OCI-LY1 (cell line): ENCODE measurements around the gene IFNA5.

Source experiments
- H2AFZ ChIP-seq: fragments of 200-600 bp; sonication (generic), shearing (Covaris generic); 2 replicates; pipeline ENCODE4 v1.6.0; 2014; ENCODE audit warnings: antibody characterized with exemption, mild to moderate bottlenecking, low read length
- H3F3A ChIP-seq: fragments of 200-600 bp; sonication (generic), shearing (Covaris generic); 2 replicates; pipeline ENCODE4 v1.6.0; 2014; ENCODE audit warnings: mild to moderate bottlenecking, antibody characterized with exemption, low read length, moderate library complexity; ENCODE audit not compliant: insufficient read depth
- H3K27ac ChIP-seq: fragments of 200-600 bp; sonication (generic); 2 replicates; pipeline ENCODE4 v1.5.1; 2014; ENCODE audit warnings: low read length, mixed run types, mild to moderate bottlenecking, low read depth; ENCODE audit not compliant: poor library complexity, severe bottlenecking
- H3K27me3 ChIP-seq: fragments of 200-600 bp; sonication (generic); 2 replicates; pipeline ENCODE4 v1.6.0; 2014; ENCODE audit warnings: antibody characterized with exemption, mild to moderate bottlenecking, low read length, moderate library complexity; ENCODE audit not compliant: insufficient read depth
- H3K36me3 ChIP-seq: fragments of 200-600 bp; sonication (generic); 2 replicates; pipeline ENCODE4 v1.6.1; 2014; ENCODE audit warnings: mild to moderate bottlenecking, antibody characterized with exemption, low read length, moderate library complexity, mixed read lengths; ENCODE audit not compliant: insufficient read depth
- H3K4me1 ChIP-seq: fragments of 200-600 bp; sonication (generic); 2 replicates; pipeline ENCODE4 v1.5.1; 2014; ENCODE audit warnings: mild to moderate bottlenecking, low read length, moderate library complexity; ENCODE audit not compliant: insufficient read depth, severe bottlenecking
- H3K4me2 ChIP-seq: fragments of 200-600 bp; sonication (generic), shearing (Covaris generic); 2 replicates; pipeline ENCODE4 v1.6.1; 2014; ENCODE audit warnings: low read length
- H3K4me3 ChIP-seq: fragments of 200-600 bp; sonication (generic); 2 replicates; pipeline ENCODE4 v1.5.1; 2014; ENCODE audit warnings: low read length, low read depth, mild to moderate bottlenecking, mixed read lengths; ENCODE audit not compliant: poor library complexity, severe bottlenecking
- H3K79me2 ChIP-seq: fragments of 200-600 bp; shearing (Covaris generic); 2 replicates; pipeline ENCODE4 v1.6.1; 2016; ENCODE audit warnings: mixed run types, low read length, mixed read lengths; ENCODE audit not compliant: insufficient read depth
- H3K9ac ChIP-seq: fragments of 200-600 bp; sonication (generic), shearing (Covaris generic); 2 replicates; pipeline ENCODE4 v1.6.1; 2014; ENCODE audit warnings: mild to moderate bottlenecking, low read length, mixed read lengths
- H3K9me2 ChIP-seq: fragments of 200-600 bp; sonication (generic), shearing (Covaris generic); 2 replicates; pipeline ENCODE4 v1.6.1; 2014; ENCODE audit warnings: low read depth, mild to moderate bottlenecking, low read length, mixed read lengths
- H3K9me3 ChIP-seq: fragments of 200-600 bp; shearing (Covaris generic); 2 replicates; pipeline ENCODE4 v1.6.1; 2014; ENCODE audit warnings: low read length, mixed read lengths
- H4K20me1 ChIP-seq: fragments of 200-600 bp; sonication (generic), shearing (Covaris generic); 2 replicates; pipeline ENCODE4 v1.6.0; 2016; ENCODE audit warnings: mild to moderate bottlenecking, low read length; ENCODE audit not compliant: insufficient read depth
- CTCF ChIP-seq: fragments of 200-600 bp; sonication (generic), shearing (Covaris generic); IDR thresholded peaks from 2 replicates; pipeline ENCODE4 v1.5.1; 2017; ENCODE audit warnings: mild to moderate bottlenecking, antibody characterized with exemption, low read length, moderate library complexity, mixed read lengths
- EZH2 ChIP-seq: fragments of 200-600 bp; sonication (generic), shearing (Covaris generic); IDR thresholded peaks from 2 replicates; pipeline ENCODE4 v1.8.0; 2017; ENCODE audit warnings: borderline replicate concordance, mixed run types, mild to moderate bottlenecking, antibody characterized with exemption, low read length, moderate library complexity, mixed read lengths

IFNA5 gene

DNA sequence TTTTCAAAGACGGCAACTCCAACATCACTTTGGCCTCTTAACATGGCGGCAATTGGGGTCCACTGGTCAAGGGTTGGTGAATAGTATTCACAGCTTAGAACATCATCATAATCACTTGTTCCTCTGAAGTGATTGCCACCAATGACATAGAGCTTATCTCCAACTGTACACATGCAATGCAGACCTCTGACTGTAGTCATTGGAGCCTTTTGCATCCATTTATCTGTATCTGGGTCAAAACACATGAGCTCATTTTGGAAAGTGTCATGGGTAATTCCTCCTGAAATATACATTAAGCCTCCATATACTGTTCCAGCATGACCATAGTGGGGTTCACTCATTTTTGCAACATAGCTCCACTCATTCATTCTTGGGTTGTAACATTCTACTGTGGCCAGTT lies 28.1 kb upstream of the IFNA5 start:
- Histone ChIP-seq H4K20me1 (no peaks in the 10 kb centered on the region), H3K27ac (no peak overlapping the region), H3K9ac (no peak overlapping the region), H3F3A (no peaks in the 10 kb centered on the region), H3K79me2 (no peaks in the 10 kb centered on the region), H2AFZ (no peak overlapping the region), H3K27me3 (no peaks in the 10 kb centered on the region), H3K9me3 (no peaks in the 10 kb centered on the region), H3K4me1 (peaks cover 40% of the 10 kb centered on the region), H3K9me2 (no peaks in the 10 kb centered on the region), H3K36me3 (0 out of 2 replicates have a peak, but pooled peaks cover 13% of the 10 kb centered on the region), H3K4me2 (0 out of 2 replicates have a peak overlapping the region, but pooled peaks have one; percentile 91), H3K4me3 (no peak overlapping the region)
- TF ChIP-seq EZH2 (no peak), CTCF (no peak)

DNA sequence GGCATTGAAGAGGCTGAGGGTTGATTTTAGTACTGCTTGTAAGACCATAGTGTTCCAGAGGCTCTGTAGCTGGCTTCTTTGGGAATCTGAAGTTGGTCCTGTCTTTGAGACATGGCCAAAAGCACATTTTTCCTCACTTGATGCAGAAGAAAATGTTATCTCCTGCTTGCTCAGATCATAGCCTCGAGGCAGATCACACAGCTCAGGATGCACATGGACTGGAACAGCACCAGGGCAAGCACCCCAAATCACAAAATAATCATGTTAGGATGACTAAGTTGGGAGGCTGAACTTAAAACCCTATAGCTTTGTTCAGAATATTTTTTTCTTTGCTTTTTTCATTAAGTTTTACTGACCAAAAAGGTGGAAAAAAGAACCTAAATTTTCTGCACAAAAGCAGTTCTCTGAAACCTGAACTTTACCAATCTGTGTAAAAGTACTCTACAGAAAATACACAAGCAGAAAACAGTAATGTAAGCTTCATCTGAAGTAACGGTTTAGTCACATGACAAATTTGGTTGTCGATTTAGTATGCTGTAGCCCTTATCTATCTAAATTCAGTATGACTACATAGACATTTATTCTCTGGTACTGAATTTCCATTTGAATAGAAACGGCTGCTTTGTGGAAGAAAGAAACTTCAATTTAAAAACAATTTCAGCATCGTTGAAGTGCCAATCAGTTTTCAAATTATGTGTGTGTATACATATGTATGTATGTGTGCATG lies 26.7 kb upstream of the IFNA5 start:
- no peak for TF ChIP-seq CTCF
- TF ChIP-seq EZH2, result no peak
- Histone ChIP-seq H3K36me3 (0 out of 2 replicates have a peak, but pooled peaks cover 13% of the 10 kb centered on the region), H3K4me3 (no peak overlapping the region), H4K20me1 (no peaks in the 10 kb centered on the region), H3K9ac (no peak overlapping the region), H3F3A (no peaks in the 10 kb centered on the region), H3K4me2 (0 out of 2 replicates have a peak overlapping the region, but pooled peaks have one; percentile 11), H3K79me2 (no peaks in the 10 kb centered on the region), H3K4me1 (peaks cover 40% of the 10 kb centered on the region), H3K27me3 (no peaks in the 10 kb centered on the region), H3K27ac (no peak overlapping the region), H3K9me2 (no peaks in the 10 kb centered on the region), H3K9me3 (no peaks in the 10 kb centered on the region), H2AFZ (no peak overlapping the region)

DNA sequence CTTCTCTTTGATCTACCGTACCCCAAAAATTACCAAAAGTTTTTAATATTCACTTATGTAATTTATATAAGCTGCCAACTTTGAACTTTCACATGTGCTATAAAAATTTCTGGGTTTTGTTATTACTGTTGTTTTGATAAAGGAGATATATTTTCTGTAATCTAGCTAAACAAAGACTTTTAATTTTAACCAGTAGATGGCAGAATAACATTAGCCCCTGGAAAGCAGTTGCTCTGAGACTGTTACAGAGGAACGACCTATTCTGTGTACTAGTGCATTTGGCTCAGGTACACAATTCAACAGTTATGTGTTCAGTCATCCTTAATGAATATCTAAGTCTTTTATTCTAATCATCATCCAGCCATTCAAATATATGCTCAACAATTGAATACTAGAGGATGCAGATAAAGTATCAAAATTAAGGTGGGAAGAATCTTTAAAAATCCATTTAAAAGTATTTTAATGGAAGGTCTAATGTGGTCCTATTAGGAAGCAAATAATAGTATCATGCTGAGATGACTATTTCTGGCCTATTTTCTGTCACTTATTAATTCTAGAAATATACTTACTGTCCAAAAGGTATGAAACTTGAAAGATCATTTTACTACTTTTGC lies 21.5 kb upstream of the IFNA5 start:
- Histone ChIP-seq H3K9me3 (no peaks in the 10 kb centered on the region), H3K4me2 (no peak overlapping the region), H3K9me2 (no peaks in the 10 kb centered on the region), H3K4me3 (no peak overlapping the region), H2AFZ (no peak overlapping the region), H3K27ac (no peak overlapping the region), H3K36me3 (peaks cover 6% of the 10 kb centered on the region; the same call in 1 of the 2 replicates), H3K79me2 (no peaks in the 10 kb centered on the region), H3K4me1 (peaks cover 5% of the 10 kb centered on the region), H4K20me1 (no peaks in the 10 kb centered on the region), H3K27me3 (no peaks in the 10 kb centered on the region), H3K9ac (no peak overlapping the region), H3F3A (no peaks in the 10 kb centered on the region)
- TF ChIP-seq CTCF, result peak; percentile 77; the same call in 1 of the 2 replicates
- TF ChIP-seq EZH2, result no peak
